Erythroblast (primary cell): ENCODE measurements around the gene SCIN.

Experiments used
- GATA1 ChIP-seq: IDR thresholded peaks from 2 replicates; pipeline ENCODE4 v1.6.1; 2011; ENCODE audit warnings: low read depth, mild to moderate bottlenecking, control low read depth, low read length, moderate library complexity
- POLR2A ChIP-seq: IDR thresholded peaks from 2 replicates; pipeline ENCODE4 v1.6.1; 2011; ENCODE audit warnings: mild to moderate bottlenecking, low read length

DNA sequence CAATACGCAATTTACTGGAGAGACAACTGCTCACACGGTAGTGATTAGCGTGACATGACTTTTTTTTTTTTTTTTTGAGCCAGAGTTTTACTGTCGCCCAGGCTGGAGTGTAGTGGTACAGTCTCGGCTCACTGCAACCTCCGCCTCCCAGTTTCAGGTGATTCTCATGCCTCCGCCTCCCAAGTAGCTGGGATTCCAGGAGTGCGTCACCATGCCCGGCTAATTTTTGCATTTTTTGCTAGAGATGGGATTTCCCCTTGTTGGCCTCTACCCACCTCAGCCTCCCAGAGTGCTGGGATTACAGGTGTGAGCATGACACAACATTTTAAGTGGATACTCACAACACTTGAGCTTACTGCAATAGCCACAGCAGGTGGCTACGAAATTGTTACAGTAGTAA lies 128.8 kb downstream of the SCIN start:
- TF ChIP-seq POLR2A (no peak), GATA1 (no peak)
